Measurements from ENCODE around the gene EFHB.
A peak's percentile ranks its signal among the peaks of the same experiment; 100 is the strongest.
"Not testable (repeated sequence)": the region's sequence is repeated elsewhere in the genome, so short reads cannot be mapped to it uniquely, and the experiment has no call there.

Gene EFHB, protein sequence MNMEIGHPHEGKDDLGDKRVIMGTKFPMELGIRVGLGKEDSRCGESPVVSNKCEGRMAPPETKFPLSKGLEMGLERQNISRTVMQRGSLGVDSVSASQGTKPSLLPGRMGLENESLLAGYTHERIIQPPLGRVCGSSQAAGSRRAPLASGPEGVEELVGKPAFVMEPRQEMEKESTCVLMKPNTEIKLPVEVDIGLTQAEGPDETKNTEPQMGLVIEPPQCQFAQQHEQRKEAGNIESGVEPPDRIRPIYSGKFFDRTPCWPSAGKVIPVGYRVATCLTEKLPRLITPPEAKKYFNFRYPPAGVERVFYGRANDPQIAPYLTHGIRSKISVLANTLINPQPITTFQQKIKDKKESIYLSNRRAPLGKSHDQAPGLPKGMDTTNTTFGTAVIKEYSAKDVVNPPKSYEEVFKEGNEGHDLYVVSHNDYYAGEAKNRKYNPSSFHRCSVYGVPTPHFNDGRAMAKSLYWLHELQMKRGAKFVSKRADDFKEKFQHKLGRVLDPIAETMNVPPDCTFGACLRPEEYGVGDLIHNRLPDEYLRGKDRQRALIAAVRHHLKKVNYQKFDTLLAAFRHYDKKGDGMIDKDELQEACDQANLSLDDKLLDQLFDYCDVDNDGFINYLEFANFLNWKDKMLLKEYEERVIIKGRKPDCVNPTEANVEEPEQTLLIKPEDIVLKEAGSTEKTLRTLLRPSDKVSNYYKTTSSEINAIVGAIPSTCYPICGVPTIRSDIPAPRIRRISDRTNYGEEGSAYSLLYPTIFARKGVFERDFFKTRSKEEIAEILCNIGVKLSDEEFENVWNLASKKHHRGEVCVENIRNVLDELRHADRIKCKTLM

DNA sequence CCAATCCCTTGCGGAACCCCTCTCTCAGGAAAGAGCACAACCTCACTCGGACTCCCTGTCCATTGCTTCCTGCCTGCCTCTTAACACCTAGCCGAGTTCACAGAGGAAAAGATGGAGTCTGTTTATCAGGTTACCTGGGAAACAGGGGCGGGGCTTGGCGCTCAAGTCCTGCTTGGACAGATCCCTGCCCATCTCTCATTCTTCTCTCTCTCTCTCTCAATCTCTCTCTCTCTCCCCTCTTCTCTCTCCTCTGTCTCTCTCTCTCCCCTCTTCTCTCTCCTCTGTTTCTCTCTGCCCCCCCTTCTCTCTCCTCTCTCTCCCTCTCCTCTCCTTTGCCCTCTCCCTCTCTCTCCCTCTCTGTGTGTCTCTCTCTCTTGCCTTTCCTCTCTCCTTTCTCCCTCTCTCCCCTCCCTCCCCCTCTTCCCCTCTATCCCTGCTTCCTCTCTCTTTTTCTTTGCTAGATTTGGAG is at the start of gene EFHB:
Gene EFHB (minus strand): TSS at position 120 of the 469 bp plus-strand sequence. CDS start 199 bp downstream, outside the sequence.
- DNase-seq, result peak; percentile 68

DNA sequence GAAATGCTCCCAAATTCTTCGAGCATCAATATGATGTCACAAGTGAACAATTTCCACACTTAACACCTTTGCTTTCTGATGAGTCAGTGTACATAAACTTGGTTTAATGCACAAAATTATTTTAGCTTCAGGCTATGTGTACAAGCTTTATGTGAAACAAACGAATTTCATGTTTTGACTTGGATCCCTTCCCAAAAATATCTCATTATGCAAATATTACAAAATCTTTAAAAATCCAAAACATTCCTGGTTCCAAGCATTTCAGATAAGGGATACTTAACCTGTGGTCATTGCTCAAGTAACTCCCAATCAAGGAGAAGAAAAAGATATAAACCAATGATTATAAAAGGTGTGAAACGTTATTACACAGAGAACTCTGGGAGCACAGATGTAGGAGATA is 38.0 kb upstream of the EFHB start:
- no peak for DNase-seq

- DNase-seq, result no peak
These were observed 36.3 kb upstream of the EFHB start for GRCh38 chr3:19970327-19970726.

- no peak for DNase-seq
These were observed 33.8 kb upstream of the EFHB start for GRCh38 chr3:19967812-19968211.

DNA sequence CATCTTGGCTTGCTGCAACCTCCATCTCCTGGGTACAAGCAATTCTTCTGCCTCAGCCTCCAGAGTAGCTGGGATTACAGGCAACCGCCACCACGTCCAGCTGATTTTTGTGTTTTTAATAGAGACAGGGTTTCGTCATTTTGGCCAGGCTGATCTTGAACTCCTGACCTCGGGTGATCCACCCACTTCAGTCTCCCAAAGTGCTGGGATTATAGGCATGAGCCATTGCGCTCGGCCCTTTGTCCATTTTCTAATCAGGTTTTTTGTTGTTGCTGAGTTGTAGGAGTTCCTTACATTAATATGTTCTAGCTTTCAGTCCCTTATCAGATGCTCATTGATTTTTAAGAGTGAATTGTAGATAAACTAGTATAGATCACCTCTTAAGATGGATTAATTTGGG is 33.2 kb upstream of the EFHB start:
- no peak for DNase-seq

GRCh38 chr3:19961960-19962359 is 27.9 kb upstream of the EFHB start:
- no peak for DNase-seq

DNA sequence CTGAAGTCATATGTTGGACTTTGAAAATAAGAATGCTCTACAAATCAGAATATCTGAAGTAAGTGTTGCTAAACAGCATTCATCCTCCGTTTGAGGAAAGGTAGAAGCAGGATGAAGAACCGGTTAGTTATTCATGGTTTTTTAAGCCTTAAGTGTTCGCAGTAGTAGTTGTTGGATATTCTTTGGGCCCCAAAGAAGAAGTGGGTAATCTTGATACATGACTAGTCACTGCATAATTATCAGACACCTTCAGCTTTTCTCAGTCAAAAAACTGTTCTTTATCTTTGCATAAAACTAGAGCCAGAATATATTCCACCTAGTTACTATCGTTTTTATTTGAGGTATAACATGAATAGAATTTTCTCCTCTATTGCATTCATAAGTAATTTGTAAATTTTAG is 26.7 kb upstream of the EFHB start:
- DNase-seq, result no peak

DNA sequence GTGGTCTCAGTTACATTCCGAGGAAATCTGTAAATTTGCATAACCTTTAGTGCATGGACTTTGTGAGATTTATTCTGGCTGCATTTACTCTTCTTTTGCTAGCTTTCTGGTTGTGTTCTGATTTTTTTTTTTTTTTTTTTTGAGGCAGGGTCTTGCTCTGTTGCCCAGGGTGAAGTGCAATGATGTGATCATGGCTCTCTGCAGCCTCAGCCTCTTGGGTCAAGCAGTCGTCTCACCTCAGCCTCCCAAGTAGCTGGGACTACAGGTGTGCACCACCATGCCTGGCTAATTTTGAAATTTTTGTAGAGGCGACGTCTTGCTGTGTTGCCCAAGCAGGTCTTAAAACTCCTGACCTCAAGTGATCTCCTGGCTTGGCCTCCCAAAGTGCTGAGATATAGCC is 25.5 kb upstream of the EFHB start:
- DNase-seq, result no peak

DNA sequence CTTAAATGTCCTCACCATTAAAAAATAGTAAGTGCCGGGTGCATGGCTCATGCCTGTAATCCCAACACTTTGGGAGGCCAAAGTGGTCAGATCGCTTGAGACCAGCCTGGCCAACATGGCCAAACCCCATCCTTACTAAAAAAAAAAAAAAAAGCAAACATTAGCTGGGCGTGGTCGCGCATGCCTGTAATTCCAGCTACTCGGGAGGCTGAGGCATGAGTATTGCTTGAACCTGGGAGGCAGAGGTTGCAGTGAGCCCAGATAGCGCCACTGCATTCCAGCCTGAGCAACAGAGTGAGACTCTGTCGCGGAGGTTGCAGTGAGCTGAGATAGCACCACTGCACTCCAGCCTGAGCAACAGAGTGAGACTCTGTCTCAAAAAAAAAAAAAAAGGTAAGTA is 23.3 kb upstream of the EFHB start:
- not testable (repeated sequence) for DNase-seq

DNA sequence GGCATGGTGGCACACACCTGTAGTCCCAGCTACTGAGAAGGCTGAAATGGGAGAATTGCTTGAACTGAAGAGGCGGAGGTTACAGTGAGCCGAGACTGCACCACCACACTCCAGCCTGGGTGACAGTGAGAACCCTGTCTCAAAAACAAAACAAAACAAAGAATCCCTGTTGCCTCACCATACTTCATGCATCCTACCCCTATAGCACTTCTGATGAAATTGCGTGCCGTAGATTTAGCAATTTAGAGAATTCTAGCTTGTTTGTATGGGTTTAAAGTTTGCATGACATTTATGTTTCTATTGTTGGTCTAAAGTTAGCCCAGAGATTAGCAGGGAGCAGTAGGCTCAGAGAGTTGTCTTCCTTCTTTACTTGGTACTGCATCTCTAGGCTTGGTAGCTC is 20.7 kb upstream of the EFHB start:
- no peak for DNase-seq

DNA sequence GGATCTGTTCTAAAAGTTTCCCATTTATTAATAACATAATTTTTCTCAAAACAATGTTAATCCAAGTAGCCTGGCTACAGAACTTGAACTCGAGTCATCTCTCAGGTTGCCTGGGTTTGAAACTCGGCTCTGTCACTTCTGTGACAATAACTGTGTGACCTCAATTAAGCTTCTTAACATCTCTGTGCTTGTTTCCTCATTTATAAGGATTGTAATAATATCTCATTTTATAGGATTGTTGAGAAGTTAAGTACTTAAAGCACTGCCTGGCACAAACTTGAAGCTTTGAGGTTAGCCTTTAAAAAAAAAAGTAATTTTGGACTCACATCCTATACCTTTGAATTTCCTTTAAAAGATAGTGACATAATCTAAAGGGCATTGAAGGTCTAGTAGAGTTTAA is 16.3 kb upstream of the EFHB start:
- DNase-seq, result no peak

- DNase-seq, result no peak
These were observed 14.2 kb upstream of the EFHB start for GRCh38 chr3:19948226-19948591.

GRCh38 chr3:19947549-19948225 is 13.7 kb upstream of the EFHB start:
- DNase-seq, result no peak

DNA sequence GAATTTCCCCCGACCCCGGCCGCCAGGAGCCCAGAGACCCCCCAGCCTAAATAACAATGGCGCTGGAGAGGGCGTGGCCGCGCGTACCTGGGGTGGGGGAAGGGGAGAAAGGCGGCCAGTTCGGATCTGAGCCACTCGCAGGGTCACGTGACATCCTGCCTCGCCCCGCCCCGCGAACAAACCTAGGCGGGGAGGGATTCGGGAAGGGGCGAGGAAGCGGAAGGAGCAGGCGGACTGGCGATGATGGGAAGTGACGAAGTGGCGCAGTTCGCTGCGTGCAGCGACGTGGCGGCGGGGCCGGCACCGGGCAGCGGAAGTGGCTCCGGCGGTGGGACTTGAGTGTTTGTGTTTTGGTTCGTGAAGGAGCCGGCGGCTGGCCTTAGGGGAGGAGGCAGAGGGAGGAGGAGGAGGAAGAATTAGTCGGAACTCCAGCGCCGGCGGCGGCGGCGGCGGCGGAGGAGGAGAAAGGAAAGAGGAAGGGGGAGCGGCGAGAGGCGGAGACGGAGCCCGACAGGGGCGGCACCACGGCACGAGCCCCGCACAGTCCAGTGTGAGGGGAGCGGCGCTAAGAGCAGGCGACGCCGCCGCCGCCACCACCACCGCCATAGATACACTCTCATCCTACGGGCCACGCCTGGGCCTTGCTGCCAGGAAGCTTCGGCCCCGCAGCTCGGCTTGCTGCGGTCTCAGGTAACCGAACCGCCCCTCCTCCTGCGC is 13.0 kb upstream of the EFHB start, which contains the start of gene RAB5A:
Gene RAB5A (plus strand): TSS at position 266 of the 717 bp plus-strand sequence. CDS start 3,802 bp downstream, outside the sequence.
- peak; percentile 86 for DNase-seq

GRCh38 chr3:19945969-19946831 is 12.2 kb upstream of the EFHB start:
- DNase-seq, result no peak

DNA sequence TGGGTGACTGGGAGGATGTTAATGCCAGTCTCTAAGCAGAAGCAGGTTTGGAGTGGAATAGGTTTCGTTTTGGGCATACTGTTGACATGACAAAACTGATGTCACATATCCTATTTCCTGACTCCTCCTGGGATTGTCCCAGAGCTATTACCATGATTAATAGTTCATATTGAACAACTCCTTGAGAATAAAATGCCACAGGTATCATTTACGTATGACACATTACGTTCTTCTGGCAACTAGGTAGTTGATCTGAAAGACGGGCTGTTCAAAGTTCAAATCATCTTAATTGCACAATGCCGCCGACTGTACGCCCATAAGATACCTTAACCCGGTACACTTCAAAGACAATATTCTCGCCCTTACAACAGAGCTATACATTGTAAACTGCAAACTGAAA is 11.5 kb upstream of the EFHB start:
- no peak for DNase-seq

DNA sequence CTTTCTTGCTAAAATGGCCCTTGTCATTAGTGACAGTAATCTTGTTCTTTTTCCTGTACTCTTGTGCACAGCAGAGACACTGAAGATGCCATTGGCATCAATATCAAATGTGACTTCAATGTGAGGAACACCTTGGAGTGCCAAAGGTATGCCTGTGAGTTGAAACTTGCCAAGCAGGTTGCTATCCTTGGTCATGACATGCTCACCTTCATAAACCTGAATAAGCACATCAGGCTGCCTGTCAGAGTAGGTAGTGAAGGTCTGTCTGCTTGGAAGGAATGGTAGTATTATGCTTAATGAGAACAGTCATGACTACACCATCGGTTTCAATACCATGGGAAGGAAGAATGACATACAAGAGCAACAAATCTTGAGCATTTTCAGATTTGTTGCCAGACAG is 6.6 kb upstream of the EFHB start:
- no peak for DNase-seq

DNA sequence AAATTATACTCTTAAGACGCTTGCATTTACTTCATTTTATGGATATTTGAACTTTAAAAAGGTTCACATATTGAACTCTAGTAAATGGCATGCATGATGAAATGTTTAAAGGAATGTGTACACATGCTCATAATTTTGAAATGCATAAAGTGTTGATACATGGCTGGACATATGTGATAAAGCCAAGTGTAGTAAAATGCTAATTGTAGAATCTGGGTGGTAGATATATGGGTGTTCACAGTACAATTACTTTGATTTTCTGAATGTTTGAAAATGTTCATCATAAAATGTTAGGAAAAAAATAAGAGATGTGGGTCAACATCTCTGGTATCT is 4.2 kb upstream of the EFHB start:
- DNase-seq, result no peak

DNA sequence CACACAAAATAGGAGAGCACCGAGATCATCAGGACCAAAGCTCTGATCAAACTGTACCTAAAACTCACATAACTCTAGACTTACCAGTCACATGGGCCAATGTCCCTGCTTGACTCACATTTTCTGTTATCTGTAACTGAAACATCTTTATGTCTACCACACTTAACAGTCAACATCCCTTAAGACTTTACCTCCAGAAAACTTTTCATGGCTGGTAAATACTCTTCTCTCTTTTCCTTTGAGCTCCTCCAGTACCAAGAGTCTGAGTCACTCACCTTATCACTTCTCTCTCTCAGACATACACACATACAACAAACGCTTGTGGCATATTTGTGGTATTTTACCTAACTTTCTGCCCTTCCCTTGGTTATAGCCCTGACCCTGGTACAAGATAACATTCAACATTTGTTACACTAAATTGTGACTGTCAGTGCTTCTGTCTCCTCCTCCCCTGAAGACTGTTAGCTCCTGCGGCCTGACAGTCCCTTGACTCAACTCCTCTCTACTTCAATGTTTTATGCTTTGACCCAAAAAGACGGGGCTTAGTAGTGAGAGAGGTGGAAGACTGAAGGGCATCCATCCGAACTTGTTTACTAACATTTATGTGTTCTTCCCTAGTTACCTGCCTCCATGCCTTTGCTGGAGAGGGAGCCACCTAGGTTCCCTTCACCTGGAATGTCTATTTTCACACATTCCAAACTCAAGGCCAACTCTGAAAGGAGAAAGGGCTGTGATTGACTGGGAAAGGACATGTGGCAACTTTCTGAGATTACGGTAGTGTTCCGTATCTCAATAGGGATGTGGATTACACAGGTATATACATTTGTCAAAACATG is 3.7 kb upstream of the EFHB start:
- DNase-seq, result no peak

DNA sequence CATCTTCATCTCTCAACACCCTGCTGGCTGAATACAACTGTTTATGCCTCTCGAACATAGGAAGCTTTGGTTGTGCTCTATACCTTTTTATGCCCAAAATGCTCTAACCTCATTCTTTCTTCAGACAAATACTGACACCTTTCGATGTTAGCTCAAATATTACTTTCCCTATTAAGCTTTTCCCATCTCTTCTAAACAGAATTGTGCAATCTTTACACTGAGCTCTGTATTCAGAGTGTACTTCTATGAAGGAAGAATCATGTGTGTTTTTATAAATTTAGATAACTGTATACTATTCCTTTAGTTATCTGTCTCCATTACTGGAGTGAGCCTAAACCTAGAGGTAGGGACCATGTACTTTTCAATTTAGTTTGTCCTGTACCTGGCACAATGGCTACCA is 1.6 kb downstream of the EFHB start:
- DNase-seq, result no peak

DNA sequence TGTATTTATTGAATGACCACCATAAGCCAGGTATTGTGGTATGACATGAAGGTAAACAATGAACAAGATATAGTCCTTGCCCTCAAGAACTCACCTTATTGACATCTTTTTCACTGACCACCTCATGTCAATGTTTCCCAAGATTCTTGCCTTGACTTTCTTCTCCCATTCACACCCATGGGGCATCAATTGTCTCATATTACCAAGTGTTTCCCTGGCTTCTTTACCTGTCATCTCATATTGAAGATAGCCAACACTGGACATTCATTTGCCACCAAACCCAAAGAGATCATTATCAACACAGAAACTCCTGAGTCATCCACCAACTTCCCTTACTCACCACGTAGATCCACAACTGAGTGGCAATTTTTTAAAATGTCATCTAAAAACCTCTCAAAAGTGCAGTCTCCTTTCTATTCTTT is 2.2 kb downstream of the EFHB start:
- no peak for DNase-seq

Data from DMS153 (cell line).